Right renal pelvis (tissue), 4 donors: Measurements from ENCODE around the gene KIRREL3. TPM values are rescaled to one million over a fixed set of nuclear protein-coding genes. Genes with fewer than 3 reads are reported as not detected.
"Not testable (repeated sequence)": the region's sequence is repeated elsewhere in the genome, so short reads cannot be mapped to it uniquely, and the experiment has no call there.

Experiments used
- DNase-seq, 4 donors: peaks; one replicate each; pipeline ENCODE4 v3.0.0-alpha.2; 2013; ENCODE audit warnings: low read depth in 4 of 4, low spot score in 3 of 4, missing footprints in 1 of 4
- polyA plus RNA-seq, 4 donors: library from polyadenylated mRNA; unstranded; fragments of 120-200 nt; gene quantifications; one replicate each; pipeline ENCODE4 v1.2.1, GENCODE V29; 2013; ENCODE audit not compliant: insufficient read length in 4 of 4

The KIRREL3 gene
- polyA plus RNA-seq, 4 donors, result 1.4 to 2.3 (median 1.8) TPM

DNA sequence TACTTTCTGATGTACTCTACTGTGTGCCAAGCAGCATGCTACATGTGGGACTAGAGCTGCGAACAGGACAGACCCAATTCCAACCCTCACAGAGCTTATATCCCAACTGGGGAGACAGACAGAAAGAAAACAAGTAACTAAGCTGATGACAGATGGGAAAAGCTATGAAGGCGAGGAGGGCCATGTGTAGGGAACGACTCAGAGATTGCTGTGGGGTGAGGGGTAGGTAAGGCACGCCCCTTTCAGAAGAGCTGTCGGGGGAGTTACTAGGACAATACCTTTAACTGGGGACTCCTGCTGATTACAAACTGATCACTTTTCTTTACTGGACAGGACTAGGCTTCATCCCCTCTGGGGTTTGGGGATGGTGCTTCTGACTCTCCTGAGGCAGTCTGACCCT is 596.2 kb downstream of the KIRREL3 start:
- no peak for DNase-seq

DNA sequence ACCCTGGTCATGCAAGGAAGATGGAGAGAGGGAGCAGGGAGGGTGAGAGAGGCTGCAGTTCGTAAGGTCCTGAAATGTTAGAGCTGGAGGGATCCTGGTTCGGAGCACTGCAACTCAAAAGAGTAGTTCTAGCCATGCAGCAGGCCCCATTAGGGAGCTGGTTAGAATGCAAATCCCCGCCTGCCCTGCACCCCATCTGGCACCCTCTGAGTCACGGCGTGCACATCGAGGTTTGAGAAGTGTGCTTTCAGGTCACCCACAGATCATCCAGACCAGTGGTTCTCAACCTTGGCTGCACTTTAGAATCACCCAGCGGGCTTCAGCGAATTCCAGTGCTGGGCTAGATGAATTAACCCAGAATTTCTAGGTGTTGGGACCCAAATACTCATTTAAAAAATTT is 596.9 kb downstream of the KIRREL3 start:
- DNase-seq, result no peak

DNA sequence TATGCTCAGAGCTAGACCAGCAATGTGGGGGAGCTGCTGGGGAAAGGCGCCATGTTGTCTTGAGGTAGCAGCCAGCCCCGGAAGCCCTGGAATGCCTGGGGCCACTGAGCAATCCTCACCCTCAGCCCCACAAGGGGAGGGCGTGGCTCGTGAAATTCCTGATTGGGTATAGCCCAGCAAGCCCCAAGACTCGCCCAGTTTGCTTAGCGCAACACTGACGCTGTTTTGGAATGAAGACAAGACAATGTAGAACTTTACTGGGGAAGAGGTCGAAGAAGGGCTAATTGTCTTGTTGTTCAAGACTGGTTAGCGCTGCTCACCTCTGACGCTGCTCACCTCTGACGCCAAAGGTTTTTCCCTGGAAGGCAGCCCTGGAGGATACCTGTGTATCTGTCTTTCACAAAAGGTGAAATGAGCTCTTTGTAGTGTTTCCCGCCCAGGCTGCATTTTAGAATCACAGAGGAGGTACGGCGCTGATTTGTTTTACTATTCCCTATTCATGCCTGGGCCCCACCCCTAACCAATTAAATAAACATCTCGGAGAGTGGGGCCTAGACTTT is 597.5 kb downstream of the KIRREL3 start:
- DNase-seq, result no peak

DNA sequence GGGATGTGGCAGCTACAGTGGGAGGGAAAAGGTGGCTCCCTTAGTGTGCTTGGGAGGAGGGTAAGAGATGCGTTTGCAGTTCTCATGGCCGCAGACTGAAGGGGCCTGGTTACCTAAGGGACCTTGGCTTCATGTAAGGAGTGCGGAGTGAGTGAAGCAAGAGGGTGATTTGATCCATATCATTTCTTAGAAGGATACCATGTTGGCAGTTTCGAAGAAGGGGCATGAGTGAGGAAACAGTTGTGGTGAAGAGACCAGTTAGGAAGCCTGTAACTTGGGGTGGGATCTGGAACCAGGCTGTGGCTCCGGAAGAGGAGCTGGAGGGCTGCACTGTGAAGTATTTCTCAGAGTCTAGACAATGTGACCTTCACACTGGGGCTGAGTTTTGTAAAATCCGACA is 600.1 kb downstream of the KIRREL3 start:
- no peak for DNase-seq

DNA sequence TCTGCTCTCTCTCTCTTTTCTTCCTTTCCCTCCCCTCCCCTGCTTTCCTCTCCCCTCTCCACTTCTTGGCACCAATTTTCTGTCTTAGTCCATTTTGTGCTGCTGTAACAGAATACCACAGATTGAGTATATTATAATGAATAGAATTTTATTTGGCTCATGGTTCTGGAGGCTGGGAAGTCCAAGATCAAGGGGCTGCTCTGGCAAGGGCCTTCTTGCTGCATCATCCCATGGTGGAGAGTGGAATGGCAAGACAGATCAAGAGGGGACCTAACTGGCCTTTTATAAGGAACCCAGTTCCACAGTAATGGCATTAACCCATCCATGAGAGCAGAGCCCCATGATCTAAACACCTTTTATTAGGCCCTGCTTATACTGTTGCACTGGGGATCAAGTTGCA is 600.6 kb downstream of the KIRREL3 start:
- DNase-seq, result no peak

DNA sequence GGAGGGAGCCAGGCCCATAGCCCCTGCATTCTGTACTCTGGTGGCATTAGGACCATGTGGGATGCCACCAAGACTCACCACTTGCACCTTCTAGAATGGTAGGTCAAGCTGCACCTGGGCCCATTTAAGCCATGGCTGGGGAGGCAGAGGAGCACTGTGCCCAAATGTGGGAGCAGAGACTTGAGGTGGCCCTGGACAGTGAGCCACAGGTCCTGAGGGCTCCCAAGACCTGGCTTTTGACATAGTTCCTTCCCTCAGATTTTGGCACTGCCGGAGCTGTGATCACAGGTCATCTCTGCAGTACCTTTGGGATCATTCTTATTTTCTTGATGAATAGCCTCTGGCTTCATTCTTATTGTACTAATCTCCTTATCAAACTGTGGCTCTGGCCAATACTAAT is 601.8 kb downstream of the KIRREL3 start:
- DNase-seq, result no peak

DNA sequence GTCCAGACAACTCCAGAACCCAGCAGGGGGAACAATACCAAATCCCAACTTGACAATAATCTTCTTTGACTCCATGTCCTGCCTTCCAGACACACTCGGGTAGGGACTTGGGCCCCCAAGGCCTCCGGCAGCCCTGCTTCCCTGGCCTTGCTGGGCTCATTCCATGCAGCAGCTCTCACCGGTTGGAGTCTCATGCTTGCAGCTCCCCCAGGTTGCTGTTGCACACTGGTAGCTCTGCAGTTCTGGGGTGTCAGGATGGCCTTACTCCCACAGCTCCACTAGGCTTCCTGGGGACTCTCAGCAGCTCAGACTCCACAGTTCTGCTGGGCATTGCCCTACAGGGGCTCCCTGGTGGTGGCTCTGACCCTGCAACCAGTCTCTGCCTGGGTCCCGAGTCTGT is 602.3 kb downstream of the KIRREL3 start:
- no peak for DNase-seq

DNA sequence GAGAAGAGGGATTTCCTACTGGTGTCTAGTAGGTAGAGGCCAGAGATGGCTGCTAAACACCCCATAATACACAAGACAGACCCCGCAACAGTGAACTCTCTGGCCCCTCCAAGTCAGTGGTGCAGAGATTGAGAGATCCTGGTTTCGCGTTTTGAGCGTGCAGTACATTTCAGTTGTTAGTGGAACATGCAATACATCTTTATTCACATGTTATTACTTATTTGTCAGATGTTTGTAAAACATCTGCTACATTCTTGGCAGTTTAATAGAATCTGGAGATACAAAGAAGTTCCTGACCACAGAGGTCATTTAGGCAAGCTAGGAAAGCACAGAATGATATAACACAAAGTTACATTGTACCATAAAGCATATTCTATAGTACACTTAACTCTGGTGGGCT is 603.6 kb downstream of the KIRREL3 start:
- no peak for DNase-seq

DNA sequence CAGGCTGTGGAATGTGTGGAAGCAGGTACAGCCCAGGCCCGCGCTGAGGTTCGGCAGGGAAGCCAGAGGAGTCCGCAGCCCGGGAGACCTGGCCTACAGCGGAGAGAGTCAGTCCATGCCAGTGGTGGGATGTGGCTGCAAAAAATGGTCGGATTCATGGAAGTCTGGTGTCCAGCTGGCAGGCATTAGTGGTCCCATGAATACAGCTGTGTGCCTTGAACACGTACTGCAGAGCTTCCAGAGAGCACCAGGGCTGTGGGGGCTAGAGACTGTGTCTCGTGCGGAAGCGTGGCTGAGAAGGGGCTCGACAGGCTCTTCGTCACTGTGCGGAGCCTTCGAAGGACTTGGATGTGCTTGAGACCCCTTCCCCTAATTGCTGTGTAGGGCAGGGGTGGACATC is 604.3 kb downstream of the KIRREL3 start:
- DNase-seq, result not testable (repeated sequence)

DNA sequence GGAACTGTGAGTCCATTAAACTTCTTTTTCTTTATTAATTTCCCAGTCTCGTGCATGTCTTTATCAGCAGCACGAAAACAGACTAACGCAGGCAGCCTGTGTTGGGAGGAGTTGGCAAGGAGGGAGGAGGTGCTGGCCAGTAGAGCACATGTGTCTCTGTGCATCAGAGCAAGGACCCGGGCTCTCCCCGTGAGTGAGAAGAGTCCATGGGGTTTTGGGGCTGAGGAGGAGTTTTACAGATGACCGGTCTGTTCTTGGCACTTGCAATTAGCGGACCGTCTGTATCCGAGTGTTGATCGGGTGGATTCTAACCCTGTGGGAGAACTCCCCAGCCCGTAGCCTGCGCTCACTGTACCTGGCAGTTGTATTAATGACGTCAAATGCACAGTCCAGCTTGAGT is 604.8 kb downstream of the KIRREL3 start:
- not testable (repeated sequence) for DNase-seq

DNA sequence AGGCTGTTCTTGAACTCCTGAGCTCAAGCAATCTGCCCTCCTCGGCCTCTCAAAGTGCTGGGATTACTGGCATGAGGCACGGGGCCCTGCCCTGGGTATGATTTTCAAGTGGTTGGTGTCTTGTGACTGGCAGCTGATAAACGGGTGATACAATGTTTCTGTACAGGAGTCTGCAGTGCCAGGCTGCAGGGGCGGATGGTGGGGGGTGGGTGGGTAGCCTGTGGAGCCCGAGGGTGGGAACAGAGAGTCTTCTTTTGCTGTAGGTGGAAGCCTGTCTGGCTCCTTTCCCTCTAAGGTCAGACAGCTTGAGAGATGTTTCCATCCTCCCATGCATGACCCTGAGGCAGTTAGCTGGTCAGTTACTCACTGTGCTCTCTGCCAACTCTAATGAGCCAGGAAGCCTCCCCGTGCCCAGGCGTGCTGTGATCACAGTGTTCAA is 605.9 kb downstream of the KIRREL3 start:
- not testable (repeated sequence) for DNase-seq

DNA sequence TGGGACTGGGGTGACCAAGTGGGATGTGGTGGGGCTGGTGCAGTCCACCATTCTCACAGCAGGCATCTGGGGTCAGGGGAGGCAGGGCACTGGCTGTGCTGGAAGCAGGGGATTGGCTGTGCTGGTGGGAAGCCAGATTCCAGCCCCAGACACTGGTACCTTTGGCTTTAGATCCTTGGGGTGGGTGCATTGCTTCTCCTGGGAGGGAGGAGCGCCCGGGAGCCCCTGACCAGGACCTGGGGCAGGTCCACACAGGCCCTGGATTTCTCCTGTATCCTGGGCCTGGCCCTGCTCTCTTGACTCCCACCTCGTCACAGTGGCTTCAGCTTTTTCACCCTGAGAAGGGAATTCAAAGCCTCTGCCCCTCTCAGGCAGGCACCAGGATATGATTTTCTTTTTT is 606.5 kb downstream of the KIRREL3 start:
- DNase-seq, result no peak

DNA sequence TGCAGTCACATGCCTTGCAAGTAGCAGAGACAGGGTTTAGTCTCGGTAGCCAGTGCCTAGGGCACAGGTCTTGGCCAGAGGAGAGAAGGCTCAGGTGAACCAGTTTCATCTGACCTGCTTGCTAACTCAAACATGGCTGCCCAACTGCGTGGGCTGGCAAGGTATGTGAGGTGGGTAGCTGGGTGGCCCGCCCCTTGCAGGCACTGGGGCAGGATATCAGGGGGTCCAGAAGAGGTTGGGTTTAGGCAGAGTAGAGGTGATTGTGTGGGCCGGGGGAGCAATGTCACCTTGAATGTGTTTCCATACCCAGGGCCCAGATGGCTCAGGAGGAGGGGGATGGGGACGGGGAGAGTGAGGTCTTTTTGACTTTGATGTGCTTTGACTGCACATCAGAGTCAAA is 607.4 kb downstream of the KIRREL3 start:
- no peak for DNase-seq

DNA sequence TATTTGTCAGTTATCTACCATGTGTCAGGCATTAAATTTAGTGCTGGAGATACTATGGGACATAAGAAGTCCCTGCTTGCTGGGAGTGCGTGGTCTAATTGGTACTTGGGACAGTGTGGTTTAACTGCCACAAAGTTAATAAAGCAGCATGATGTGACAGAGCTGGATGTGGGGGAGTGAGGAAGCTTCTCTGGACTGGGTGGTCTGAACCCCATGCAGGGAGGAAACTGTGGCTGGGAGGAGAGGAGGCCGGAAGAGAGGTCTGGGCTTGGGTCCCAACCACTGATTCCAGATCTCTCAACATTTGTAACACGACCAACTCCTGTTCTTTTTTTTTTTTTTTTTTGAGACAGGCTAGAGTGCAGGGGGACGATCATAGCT is 607.9 kb downstream of the KIRREL3 start:
- DNase-seq, result no peak

DNA sequence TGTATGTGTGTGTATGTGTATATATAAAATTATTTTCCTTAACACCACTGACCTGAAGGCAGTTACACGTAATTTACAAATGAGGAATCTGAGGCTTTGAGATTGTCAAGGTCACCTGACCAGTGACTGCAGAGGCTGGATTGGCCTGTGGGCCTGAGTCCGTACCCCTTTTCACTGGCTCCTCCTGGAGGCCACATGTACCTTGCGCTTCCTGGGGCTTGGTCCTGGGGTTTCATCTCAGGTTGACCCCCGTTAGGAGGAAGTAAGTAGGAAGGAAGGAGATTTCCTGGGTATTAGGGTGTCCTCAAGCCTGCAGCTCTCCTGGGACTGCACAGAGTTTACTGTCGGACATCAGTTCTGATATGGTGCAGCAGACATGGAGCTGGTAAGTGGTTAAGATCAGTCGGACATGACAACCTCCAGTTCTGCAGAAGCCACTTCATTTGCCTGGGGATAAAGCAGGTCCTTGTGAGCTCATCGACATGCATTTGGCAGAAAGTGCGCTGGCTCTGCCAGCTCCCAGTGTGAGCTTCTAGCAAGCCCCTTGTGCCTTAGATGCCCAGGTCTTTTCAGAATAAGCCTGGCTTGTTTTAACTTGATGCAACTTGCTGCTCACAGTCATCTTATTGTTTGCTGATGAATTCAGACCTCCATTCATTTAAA is 608.5 kb downstream of the KIRREL3 start:
- no peak for DNase-seq

DNA sequence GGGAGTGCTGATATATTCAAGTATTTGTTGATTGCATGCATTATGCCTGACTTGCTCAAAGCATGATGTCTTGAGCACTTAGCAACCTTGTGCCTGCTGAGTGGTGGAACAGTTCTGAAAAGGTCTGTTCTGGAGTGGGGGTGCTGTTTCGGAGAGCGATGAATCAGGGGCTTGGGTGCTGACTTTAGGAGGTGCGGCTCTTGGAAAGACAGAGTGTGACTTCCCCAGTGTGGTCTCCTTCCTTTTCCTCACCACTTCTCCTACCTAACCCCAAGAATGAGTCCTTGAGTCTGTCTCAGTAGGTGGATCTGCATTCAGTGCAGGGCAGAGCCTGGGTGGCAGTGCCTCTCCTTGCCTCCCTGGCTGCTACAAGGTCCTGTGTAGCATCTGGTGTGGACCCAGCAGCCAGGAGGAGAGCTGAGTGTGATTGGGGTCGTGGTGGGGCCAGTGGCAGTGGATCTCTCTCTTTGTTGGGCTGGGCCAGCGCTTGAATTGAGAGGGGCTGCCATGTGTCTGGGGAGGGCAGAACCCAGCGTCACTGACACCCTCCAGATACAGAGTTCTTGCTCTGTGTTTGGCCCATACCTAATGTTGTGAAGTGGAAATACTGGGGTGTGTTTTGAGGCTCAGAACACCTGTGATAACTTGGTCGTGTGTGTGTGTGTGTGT is 609.1 kb downstream of the KIRREL3 start:
- DNase-seq, result no peak

DNA sequence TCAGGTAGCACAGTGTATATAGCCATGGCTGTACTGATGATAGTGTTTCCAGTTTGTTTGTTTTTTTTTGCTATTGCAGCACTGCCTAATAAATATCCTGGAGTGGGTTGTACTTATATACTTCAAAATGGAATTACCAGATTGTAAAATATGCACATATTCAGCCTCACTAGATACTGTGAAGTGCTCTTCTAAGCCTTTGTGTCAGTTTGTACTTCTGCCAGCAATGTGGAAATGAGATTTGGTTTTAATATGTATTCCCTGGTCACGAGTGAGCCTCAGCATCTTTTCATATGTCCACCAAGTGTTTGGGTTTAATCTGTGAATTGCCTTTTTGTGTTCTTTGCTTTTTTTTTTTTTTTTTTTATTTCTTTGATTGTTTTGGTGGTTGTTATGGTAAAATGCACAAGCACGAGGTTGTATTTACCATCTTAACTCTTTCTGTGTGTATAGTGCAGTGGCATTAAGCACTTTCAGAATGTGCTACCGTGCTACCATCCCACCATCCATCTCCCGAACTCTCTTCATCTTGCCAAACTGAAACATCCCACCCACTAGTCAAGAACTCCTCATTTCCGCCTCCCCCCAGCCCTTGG is 610.2 kb downstream of the KIRREL3 start:
- DNase-seq, result no peak

DNA sequence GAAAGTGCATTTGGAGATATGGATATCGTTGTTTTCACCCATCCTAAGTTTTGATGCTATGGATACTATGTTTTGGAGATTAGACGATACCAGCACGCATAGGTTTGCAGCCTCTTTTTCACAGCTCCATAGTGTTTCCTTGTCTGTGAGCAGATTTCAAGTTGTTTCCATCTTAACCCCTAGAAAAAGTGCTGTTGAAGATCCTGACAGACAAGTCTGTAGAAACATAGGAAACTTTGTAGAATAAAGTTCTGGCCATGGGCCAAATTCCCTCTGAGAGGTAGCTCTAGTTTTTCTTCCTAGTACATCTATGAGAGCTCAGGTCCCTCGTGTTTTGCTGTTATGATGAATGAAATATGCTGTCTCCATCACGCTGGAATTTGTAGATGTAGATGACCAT is 612.7 kb downstream of the KIRREL3 start:
- DNase-seq, result no peak

DNA sequence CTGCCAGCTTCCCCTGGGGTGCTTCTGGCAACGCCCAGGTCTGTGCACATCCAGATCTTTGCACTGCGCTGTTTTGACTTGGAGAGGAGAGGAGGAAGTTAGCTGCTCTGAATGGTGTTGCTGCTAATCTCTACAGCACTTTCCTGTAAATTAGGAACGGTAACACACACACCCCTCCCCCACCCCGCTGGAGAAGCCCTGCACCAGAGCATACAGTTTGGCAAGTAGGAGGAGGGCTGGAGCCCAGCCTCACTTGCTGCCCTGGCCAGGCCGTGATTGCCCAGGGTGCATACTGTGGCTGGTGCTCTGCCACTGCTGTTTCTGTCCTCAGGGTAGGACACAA is 613.9 kb downstream of the KIRREL3 start:
- not testable (repeated sequence) for DNase-seq

DNA sequence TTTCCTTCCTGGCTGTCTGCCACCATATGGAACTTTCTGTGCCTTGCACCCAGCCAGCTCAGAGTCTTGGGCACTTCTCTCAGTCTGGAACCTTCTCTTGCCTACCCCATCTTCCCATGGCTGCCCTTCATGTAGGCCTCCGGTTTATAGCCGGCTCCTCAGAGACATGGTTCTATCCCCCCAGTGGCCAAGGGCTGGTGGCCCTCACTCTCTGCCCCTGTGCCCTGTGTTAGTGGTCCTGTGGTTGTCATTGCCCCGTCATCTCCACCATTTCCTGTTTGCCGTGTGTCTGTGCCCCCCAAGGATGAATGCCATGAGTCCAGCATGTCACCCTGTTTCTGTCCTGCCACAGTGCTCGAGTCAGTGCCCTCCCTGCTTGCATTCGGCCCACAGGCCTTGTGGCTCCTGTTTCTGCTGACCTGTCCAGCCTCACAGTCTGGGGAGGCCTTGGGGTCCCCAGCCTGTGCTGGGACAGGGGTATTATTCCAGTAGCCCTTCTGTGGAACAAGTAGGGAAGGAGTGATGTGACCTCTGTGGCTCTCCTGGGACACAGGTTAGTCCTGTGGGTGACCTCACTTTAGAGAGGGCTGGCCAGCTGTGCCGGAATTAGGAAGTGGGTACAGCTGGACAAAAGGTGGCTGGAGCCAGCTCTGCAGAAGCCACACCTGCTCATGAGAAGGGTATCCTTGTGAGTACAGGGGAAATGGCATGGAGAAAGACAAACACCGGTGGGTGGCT is 614.4 kb downstream of the KIRREL3 start:
- no peak for DNase-seq

DNA sequence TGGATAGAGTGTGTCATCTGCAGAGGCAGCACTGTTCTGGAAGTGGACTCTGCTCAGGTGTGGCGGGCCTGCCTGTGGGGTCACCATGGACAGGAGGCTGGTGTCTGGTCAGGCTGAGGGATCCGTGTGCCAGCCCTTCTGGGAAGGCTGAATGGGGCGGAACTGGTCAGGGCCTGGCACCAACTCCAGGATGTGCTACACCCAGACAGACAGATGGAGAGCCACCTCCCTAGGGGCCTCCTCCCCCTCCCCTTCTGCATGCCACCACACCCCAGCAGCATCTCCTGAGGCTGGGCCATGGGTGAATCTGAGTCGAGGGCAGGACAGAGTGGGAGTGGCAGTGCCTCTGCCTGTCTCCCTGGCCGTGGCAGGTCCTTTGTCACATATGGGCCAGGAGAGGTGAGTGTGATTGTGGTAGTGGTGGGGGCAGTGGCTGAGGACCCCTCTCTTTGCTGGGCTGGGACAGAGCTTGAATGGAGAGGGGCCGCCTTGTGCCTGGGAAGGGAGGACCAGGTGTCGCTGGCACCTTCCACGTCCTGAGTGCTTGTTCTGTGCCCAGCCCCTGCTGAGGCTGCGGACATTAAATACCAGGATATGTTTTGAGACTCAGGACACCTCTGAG is 616.0 kb downstream of the KIRREL3 start:
- no peak for DNase-seq
